Esophagus muscularis mucosa (tissue), 4 donors: Measurements from ENCODE around the gene DCHS1.

Experiments
- CTCF ChIP-seq, 3 experiments: fragments of 200-600 bp in 2 of 3; fragments of 450-650 bp in 1 of 3; sonication (generic) in 2 of 3; IDR thresholded peaks; one replicate each; pipeline ENCODE4 v1.5.1; 2017 to 2019; ENCODE audit warnings: antibody characterized with exemption in 3 of 3, mild to moderate bottlenecking in 2 of 3, moderate library complexity in 1 of 3
- EP300 ChIP-seq: sonication (generic); formaldehyde crosslinking; IDR thresholded peaks from one replicate; pipeline ENCODE4 v1.6.1; 2017; ENCODE audit warnings: antibody characterized with exemption
- POLR2A ChIP-seq: fragments of 450-650 bp; IDR thresholded peaks from one replicate; pipeline ENCODE4 v1.6.1; 2017; ENCODE audit warnings: antibody characterized with exemption, moderate library complexity, mild to moderate bottlenecking, low read depth

DNA sequence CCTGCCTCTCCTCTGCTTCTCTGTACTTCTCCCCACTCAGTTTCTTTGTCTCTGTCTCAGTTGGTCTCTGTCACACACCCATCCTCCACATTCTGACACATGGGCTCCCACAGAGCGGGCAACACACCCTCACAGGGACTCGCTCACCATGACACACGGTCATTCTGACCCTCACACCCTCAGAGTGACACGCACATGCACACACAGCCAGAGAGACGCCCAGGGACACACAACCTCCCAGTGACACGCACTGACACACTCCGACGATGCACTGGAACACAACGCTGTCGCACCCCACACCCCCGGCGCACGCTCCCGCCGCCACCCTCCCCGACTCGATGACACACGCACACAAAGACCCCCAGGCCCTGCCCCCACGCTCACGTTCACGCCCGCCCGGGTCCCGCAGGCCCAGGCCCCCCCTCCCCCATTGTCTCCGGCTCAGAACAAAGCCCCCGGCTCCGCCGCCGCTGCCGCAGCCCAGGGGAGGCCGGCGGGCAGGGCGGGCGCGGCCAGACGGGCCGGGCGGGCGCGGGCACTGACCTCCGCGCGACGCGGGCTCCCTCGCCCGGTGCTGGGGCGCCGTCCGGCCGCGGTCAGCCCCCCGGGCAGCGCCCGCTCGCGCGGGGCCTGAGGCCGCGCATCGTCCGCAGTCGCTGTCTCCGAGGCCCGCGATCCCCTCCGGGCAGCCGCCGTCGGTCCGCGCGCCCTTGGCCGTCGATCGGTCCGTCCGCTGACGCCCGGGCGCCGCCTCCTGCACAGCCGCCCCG, 404 bp downstream of the DCHS1 start:
- TF ChIP-seq CTCF (IDR thresholded peaks at IDR 0.05) (no peak), POLR2A (no peak), EP300 (no peak)
